Mucosa of stomach (tissue), 1 donor: ENCODE results near the gene CEP57L1.
"Not testable (repeated sequence)": the region's sequence is repeated elsewhere in the genome, so short reads cannot be mapped to it uniquely, and the experiment has no call there.

Experiments used
- H3K27me3 ChIP-seq: one replicate; pipeline ENCODE4 v1.7.0; 2013; ENCODE audit warnings: mild to moderate bottlenecking, low read length; ENCODE audit not compliant: control insufficient read depth, insufficient read depth
- H3K36me3 ChIP-seq: one replicate; pipeline ENCODE4 v1.7.0; 2013; ENCODE audit warnings: low read length; ENCODE audit not compliant: control insufficient read depth, insufficient read depth
- H3K4me1 ChIP-seq: one replicate; pipeline ENCODE4 v1.7.0; 2013; ENCODE audit warnings: mild to moderate bottlenecking, low read length; ENCODE audit not compliant: control insufficient read depth, insufficient read depth
- H3K4me3 ChIP-seq: one replicate; pipeline ENCODE4 v1.7.0; 2013; ENCODE audit warnings: low read length
- H3K9ac ChIP-seq: one replicate; pipeline ENCODE4 v1.7.0; 2013; ENCODE audit warnings: mild to moderate bottlenecking, low read length, moderate library complexity
- H3K9me3 ChIP-seq: one replicate; pipeline ENCODE4 v1.7.0; 2013; ENCODE audit warnings: mild to moderate bottlenecking, low read length, moderate library complexity; ENCODE audit not compliant: control insufficient read depth
- donor health status: Pancreatic carcinoma.

Gene CEP57L1

DNA sequence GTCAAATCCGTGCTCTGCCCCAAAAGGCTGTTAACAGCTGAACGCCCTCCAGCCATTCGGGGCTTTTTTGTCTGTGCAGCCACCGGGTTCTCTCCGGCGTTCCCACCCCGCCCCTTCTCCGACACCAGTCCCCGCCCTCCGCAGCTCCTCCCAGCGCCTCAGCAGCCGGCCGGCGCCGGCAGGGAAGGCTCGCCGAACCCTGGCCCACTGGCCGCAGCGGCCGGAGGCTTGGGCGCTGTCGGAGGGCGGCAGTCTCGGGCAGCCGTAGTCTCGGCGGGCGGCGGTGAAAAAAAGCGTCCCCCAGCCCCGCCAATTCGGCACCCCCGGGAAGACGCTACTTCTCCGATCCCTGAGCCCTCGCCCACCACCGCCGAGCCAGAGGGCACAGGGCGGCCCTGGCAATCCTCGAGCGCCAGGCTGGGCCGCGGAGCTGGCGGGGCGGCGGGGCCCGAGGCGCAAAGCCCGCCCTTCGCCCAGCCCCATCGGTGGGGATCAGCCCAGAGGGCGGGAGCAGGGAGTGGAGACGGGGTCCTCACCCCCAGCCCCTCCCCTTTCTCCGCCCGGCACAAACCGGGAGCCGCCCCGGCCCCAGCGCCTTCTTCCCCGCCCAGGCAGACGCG lies 781 bp upstream of the CEP57L1 start, which contains the start of gene SESN1:
SESN1 (minus strand) TSS at position 431 of the 620 bp plus-strand sequence. CDS start 773 bp downstream, outside the sequence.
- no peaks in the 10 kb centered on the region for H3K27me3 ChIP-seq
- H3K9ac ChIP-seq = peak within 1 kb of the TSS; percentile 74
- H3K9me3 ChIP-seq = no peaks in the 10 kb centered on the region
- H3K36me3 ChIP-seq = no peaks in the 10 kb centered on the region
- peak within 1 kb of the TSS; percentile 31 for H3K4me3 ChIP-seq
- H3K4me1 ChIP-seq = no peaks in the 10 kb centered on the region

DNA sequence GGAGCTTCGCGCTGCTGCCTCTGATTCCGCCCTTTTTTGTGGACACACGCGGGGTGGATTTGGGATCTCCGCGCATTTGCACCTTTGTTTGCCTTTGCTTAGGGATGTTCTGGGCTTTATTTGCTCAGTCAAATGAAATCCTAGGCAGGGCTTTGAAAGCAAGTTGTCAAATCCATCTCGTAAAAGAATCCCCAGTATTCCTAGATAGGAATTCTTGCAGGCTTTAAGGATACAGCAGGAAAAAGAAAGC lies 453 bp downstream of the CEP57L1 start:
- H3K9ac ChIP-seq = peak overlapping the region; percentile 74
- no peaks in the 10 kb centered on the region for H3K36me3 ChIP-seq
- H3K9me3 ChIP-seq = no peaks in the 10 kb centered on the region
- H3K27me3 ChIP-seq = no peaks in the 10 kb centered on the region
- no peaks in the 10 kb centered on the region for H3K4me1 ChIP-seq
- peak overlapping the region; percentile 31 for H3K4me3 ChIP-seq

DNA sequence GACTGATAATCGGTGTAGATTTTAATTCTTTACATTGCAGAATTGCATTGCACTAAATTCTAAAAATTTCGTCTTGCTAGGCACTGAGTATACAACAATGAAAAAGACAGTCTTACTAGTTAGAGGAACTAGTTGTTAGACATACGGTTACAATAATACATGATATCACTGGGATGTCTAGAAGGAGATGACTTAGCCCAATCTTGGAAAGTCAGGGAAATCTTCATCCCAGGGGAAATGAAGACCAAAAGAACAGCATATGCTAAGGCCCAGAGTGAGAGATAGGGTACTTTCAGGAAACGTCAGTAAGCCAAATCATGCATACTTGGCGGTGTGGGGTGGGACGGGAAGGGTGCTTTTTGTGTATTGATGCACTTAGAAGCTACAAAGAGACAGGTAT lies 901 bp downstream of the CEP57L1 start:
- Histone ChIP-seq H3K4me3 (peak overlapping the region; percentile 31), H3K9ac (no peak overlapping the region), H3K36me3 (no peaks in the 10 kb centered on the region), H3K27me3 (no peaks in the 10 kb centered on the region), H3K9me3 (no peaks in the 10 kb centered on the region), H3K4me1 (no peaks in the 10 kb centered on the region)

DNA sequence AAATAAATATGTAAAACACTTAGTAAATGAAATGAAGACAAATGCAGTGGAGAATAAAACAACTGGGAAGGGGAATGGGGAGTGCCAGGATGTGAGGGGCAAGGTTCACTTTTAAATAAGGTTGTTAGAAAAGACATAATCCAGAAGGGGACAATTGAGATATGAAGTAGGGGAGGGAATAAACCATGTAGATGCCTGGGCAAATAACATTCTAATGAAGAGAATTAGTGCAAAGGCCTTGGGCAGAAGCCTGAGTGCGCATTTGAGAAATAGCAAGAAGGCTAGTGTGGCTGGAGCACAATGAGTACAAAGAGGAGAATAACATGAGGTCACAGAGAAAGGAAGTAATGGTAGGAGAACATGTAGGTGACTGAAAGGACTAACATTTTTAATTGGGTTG lies 2.4 kb downstream of the CEP57L1 start:
- Histone ChIP-seq H3K9ac (no peak overlapping the region), H3K9me3 (no peaks in the 10 kb centered on the region), H3K27me3 (no peaks in the 10 kb centered on the region), H3K4me1 (no peaks in the 10 kb centered on the region), H3K4me3 (no peak overlapping the region), H3K36me3 (no peaks in the 10 kb centered on the region)

DNA sequence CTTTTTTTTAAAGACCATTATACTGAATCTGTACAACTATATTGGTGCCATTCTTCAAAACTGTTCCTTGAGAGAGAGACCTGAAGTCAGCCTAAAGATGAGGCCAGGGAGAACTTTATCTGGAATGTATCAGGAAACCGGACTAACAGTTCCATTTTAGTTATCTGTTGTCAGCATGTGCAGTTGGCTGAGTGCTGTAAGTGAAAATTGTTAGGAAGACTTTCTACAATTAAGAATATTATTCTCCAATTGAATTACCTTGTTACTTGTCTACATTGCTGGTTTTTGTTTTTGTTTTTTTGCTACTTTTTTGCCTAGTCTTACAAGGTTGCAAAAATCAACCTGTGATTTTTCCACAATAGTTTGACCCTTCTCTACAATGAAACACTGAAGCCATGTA lies 7.5 kb downstream of the CEP57L1 start:
- no peak overlapping the region for H3K4me3 ChIP-seq
- no peak overlapping the region for H3K9ac ChIP-seq
- H3K9me3 ChIP-seq = no peaks in the 10 kb centered on the region
- H3K36me3 ChIP-seq = no peaks in the 10 kb centered on the region
- no peaks in the 10 kb centered on the region for H3K4me1 ChIP-seq
- no peaks in the 10 kb centered on the region for H3K27me3 ChIP-seq

DNA sequence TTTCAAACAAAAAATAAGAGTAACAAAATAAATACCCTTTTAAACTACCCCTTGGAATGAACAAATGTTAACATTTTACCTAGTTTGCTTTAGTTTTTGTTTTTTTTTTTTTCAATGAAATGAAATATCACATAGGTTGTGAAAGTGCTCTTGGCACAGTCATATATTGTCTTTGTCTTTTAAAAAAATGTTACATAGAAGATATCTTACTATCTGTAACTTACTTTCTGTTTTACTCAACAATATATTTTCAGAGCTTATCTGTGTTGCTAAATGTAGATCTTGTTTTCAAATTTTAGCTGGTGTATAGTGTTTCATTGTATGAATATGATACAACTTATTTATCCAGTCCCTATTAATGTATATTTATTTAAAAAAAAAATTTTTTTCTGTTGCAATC lies 8.6 kb downstream of the CEP57L1 start:
- Histone ChIP-seq H3K9ac (no peak overlapping the region), H3K4me1 (no peaks in the 10 kb centered on the region), H3K27me3 (no peaks in the 10 kb centered on the region), H3K4me3 (no peak overlapping the region), H3K36me3 (no peaks in the 10 kb centered on the region), H3K9me3 (no peaks in the 10 kb centered on the region)

DNA sequence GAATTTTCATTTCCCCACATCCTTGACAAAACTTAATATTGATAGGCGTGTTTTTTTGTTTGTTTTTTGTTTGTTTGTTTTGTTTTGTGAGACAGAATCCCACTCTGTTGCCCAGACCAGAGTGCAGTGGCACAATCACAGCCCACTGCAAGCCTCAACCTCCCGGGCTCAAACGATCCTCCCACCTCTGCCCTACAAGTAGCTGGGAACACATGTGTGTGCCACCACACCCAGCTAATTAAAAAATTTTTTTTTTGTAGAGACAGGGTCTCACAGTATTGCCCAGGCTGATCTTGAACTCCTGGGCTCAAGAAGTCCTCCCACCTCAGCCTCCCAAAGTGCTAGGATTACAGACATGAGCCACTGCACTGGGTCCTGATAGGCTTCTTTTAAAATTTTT lies 9.2 kb downstream of the CEP57L1 start:
- H3K9ac ChIP-seq = no peak overlapping the region
- H3K27me3 ChIP-seq = no peaks in the 10 kb centered on the region
- H3K36me3 ChIP-seq = no peaks in the 10 kb centered on the region
- no peaks in the 10 kb centered on the region for H3K9me3 ChIP-seq
- H3K4me3 ChIP-seq = no peak overlapping the region
- H3K4me1 ChIP-seq = no peaks in the 10 kb centered on the region

DNA sequence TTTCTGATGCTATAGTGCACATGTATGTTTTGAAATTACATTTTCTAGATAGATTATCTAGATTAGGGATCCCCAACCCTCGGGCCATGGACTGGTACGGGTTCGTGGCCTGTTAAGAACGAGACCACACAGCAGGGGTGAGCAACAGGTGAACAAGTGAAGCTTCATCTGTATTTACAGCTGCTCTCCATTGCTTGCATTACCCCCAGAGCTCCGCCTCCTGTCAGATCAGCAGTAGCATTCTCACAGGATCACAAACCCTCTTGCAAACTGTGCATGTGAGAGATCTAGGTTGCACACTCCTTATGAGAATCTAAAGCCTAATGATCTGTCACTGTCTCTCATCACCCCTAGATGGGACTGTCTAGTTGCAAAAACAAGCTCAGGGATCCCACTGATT lies 10.4 kb downstream of the CEP57L1 start:
- H3K27me3 ChIP-seq = no peaks in the 10 kb centered on the region

DNA sequence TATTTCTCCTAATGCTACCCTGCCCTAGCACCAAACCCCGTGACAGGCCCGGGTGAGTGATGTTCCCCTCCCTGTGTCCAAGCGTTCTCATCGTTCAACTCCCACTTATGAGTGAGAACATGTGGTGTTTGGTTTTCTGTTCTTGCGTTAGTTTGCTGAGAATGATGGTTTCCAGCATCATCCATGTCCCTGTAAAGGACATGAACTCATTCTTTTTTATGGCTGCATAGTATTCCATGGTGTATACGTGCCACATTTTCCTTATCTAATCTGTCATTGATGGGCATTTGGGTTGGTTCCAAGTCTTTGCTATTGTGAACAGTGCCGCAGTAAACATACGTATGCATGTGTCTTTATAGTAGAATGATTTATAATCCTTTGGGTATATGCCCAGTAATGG lies 14.4 kb downstream of the CEP57L1 start:
- H3K36me3 ChIP-seq, H3K9ac ChIP-seq, H3K9me3 ChIP-seq, H3K4me1 ChIP-seq, H3K4me3 ChIP-seq, H3K27me3 ChIP-seq: not testable (repeated sequence)

More for the DNA sequence above, 10.4 kb downstream of the CEP57L1 start:
- Histone ChIP-seq H3K4me1 (no peaks in the 10 kb centered on the region), H3K9me3 (no peaks in the 10 kb centered on the region), H3K4me3 (no peak overlapping the region), H3K36me3 (no peaks in the 10 kb centered on the region), H3K9ac (no peak overlapping the region)

DNA sequence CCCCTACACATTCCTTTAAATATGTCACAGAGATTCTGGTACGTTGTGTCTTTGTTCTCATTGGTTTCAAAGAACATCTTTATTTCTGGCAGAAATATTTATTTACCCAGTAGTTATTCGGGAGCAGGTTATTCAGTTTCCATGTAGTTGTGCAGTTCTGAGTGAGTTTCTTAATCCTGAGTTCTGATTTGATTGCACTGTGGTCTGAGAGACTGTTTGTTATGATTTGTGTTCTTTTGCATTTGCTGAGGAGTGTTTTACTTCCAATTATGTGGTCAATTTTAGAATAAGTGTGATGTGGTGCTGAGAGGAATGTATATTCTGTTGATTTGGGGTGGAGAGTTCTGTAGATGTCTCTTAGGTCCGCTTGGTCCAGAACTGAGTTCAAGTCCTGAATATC lies 17.4 kb downstream of the CEP57L1 start:
- H3K9ac ChIP-seq, H3K36me3 ChIP-seq, H3K4me3 ChIP-seq, H3K4me1 ChIP-seq, H3K27me3 ChIP-seq, H3K9me3 ChIP-seq: not testable (repeated sequence)

DNA sequence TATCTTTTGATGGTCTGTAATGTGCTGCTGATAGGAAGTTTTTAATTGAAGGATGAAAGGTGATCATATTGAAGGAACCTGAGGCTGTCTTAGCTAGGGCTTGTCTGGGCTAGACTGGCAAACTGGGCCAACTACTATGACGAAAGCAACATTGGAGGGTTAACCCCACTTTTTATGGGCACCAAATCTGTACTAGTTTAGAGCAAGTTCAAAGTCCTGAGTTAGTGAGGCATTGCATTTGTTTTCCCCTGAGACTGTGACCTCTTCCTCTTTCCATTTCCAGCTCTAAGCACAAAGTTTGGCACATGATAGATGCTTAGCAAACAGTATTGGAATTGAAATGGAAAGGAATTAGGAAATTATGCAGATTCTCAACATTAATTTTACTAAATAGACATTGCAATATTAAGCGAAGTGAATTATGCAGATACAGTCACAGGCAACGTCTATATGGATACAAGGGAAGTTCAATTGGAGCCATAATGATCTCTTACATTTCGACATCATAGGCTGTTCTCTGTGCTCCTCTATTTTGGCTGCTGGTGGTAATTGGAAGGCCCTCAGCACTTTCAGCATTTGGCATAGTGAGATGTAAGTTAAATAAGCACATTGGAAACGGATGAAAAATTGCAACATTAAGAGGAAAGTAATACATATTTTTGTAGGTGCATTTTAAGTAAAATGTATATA lies 22.2 kb downstream of the CEP57L1 start:
- Histone ChIP-seq H3K36me3 (no peaks in the 10 kb centered on the region), H3K4me1 (peaks cover 6% of the 10 kb centered on the region), H3K9me3 (no peaks in the 10 kb centered on the region), H3K4me3 (no peak overlapping the region), H3K9ac (no peak overlapping the region), H3K27me3 (no peaks in the 10 kb centered on the region)

DNA sequence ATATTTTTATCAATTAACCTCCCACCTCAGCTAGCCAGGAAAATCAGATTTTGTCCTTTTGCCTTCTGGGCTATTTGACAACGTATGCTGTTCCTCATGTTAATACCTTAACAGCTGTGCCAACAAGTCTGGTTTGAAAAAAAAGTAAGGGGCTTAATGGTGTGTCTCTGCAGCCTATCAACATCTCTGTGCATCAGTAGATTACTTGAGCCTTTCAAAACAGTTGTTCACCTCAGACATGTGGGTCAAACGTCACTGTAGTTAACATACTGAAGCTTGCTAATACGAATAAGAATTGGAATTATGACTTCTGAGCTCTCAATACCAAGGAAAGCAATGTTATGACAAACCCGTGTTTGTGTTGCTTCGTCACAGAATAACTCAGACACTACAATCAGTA lies 23.0 kb downstream of the CEP57L1 start:
- Histone ChIP-seq H3K4me1 (peaks cover 6% of the 10 kb centered on the region), H3K4me3 (no peak overlapping the region), H3K9ac (no peak overlapping the region), H3K9me3 (no peaks in the 10 kb centered on the region), H3K36me3 (no peaks in the 10 kb centered on the region), H3K27me3 (no peaks in the 10 kb centered on the region)
